ENCODE results near the gene RAPSN.

DNA sequence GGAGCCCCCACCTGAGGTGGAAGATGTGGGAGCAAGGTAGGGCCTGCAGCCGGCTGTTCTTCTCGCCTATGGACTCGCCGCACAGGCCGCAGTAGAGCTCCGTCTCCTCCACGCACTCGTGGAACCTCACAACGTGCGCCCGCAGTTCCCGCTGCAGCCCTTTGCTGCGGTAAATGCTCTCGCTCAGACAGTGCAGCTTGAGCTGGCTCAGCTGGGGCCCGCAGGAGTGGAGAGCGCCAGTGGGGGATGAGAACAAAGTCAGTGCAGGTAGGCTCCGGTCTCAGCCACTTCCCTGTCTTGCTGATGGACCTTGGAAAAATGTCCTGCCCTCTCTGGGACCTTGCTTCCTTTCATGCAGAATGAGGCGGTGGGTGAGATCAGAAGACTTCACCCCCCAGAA, 10.2 kb downstream of the RAPSN start:
- TF ChIP-seq POLR2AphosphoS5 (IDR thresholded peaks at IDR 0.05) = no peak
- TF ChIP-seq, protein P1, sequence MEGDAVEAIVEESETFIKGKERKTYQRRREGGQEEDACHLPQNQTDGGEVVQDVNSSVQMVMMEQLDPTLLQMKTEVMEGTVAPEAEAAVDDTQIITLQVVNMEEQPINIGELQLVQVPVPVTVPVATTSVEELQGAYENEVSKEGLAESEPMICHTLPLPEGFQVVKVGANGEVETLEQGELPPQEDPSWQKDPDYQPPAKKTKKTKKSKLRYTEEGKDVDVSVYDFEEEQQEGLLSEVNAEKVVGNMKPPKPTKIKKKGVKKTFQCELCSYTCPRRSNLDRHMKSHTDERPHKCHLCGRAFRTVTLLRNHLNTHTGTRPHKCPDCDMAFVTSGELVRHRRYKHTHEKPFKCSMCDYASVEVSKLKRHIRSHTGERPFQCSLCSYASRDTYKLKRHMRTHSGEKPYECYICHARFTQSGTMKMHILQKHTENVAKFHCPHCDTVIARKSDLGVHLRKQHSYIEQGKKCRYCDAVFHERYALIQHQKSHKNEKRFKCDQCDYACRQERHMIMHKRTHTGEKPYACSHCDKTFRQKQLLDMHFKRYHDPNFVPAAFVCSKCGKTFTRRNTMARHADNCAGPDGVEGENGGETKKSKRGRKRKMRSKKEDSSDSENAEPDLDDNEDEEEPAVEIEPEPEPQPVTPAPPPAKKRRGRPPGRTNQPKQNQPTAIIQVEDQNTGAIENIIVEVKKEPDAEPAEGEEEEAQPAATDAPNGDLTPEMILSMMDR (IDR thresholded peaks at IDR 0.05) = no peak

Measured in upper lobe of left lung (tissue), 4 donors.